HG03060 (cell line): Measurements from ENCODE around the gene SYNPO.

Experiments used
- ATAC-seq: cut with Tn5 transposase; IDR thresholded peaks from one replicate; pipeline ENCODE4 v1.9.1; 2021; ENCODE audit warnings: low read depth, moderate number of reproducible peaks; ENCODE audit not compliant: unreplicated experiment

The SYNPO gene

DNA sequence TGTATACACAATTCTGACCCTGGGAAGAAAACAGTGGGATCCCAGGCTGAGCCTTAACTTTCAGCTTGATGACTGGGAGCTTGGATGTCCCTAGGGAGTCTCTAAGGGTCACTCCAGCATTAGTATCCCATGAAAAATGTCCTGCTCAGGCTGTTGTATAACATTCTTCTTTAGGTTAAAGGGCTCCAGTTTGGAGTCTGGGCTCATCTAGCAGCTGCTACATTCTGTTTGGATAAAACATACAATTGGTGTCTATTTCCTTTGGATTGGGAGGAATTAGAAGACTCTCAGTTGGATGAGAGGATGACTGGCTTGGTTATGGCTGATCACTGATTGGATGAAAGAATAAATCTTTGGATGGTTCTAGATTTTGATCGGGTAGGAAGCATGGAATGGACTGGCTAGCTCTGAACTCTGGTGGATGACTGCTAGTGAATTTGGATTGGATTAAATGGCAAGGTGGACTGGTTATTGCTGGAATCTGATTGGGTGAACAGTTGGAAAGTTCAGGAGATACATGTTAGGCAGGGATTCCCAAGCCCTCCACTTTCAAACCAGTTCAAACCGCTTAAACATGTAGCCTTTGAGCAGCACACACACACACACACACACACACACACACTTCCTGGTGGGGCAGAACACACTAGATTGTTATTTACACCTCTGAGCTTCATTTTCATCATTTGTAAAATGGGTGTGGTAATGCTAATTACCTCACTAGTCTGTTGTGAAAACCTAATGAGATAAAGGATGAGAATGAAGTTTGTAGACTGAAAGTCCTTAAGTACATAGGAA lies 13.5 kb downstream of the SYNPO start:
- ATAC-seq, result no peak

DNA sequence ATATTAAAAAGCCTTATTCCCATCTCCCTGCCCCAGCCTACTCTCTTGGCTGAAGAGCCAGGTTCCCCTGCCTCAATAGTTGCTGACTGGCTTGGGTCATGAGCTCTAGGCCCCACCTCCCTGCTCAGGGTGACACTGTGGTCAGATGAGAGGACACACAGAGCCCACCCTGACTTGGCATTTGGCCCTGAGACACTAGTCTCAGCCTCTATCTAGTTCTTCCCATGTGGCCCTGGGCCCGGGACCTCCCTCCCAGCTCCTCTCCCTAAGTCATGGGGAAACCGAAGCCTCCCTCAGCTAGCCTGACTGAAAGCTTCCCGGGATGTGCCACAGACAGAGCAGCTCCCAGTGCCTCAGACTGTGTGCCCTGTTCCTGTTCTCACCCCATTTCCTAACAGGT lies 14.8 kb downstream of the SYNPO start:
- ATAC-seq, result no peak

DNA sequence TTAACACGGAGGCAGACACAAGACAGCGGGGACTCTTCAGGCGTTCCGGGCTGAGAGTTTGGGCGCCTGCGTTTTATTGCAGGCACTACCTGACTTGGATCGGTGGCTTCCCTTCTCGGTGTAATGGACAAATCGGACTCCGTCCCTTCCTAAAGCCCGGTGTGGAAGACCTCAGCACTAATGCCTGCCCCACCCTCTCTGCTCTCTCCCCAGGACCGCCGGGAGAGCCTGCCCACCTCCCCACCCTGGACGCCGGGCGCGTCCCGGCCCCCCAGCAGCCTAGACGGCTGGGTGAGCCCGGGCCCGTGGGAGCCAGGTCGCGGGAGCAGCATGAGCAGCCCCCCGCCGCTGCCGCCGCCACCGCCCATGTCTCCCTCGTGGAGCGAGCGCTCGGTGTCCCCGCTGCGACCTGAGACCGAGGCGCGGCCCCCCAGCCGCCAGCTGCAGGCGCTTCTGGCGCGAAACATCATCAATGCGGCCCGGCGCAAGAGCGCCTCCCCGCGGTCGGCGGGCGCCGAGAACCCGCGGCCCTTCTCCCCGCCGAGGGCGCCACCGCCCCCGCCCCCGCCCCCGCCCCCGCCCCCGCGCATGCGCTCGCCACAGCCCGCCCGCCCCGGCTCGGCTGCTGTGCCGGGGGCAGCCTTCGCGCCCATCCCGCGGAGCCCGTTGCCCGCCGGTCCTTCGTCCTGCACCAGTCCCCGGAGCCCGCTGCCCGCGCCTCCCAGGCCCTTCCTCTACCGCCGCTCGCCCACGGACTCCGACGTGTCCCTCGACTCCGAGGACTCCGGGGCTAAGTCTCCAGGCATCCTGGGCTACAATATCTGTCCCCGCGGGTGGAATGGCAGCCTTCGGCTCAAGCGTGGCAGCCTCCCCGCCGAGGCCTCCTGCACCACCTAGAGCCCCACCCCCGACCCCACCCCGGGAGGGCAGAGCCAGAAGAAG lies 16.0 kb downstream of the SYNPO start:
- ATAC-seq, result no peak

DNA sequence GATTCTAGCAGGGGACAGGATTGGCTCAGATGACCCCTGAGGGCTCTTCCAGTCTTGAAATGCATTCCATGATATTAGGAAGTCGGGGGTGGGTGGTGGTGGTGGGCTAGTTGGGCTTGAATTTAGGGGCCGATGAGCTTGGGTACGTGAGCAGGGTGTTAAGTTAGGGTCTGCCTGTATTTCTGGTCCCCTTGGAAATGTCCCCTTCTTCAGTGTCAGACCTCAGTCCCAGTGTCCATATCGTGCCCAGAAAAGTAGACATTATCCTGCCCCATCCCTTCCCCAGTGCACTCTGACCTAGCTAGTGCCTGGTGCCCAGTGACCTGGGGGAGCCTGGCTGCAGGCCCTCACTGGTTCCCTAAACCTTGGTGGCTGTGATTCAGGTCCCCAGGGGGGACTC lies 17.7 kb downstream of the SYNPO start:
- no peak for ATAC-seq

DNA sequence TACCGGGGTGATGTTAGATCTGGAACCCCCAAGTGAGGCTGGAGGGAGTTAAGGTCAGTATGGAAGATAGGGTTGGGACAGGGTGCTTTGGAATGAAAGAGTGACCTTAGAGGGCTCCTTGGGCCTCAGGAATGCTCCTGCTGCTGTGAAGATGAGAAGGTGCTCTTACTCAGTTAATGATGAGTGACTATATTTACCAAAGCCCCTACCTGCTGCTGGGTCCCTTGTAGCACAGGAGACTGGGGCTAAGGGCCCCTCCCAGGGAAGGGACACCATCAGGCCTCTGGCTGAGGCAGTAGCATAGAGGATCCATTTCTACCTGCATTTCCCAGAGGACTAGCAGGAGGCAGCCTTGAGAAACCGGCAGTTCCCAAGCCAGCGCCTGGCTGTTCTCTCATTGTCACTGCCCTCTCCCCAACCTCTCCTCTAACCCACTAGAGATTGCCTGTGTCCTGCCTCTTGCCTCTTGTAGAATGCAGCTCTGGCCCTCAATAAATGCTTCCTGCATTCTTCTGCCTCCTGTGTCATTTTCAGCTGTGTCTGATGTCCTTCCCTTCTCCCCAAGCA lies 18.3 kb downstream of the SYNPO start:
- no peak for ATAC-seq

DNA sequence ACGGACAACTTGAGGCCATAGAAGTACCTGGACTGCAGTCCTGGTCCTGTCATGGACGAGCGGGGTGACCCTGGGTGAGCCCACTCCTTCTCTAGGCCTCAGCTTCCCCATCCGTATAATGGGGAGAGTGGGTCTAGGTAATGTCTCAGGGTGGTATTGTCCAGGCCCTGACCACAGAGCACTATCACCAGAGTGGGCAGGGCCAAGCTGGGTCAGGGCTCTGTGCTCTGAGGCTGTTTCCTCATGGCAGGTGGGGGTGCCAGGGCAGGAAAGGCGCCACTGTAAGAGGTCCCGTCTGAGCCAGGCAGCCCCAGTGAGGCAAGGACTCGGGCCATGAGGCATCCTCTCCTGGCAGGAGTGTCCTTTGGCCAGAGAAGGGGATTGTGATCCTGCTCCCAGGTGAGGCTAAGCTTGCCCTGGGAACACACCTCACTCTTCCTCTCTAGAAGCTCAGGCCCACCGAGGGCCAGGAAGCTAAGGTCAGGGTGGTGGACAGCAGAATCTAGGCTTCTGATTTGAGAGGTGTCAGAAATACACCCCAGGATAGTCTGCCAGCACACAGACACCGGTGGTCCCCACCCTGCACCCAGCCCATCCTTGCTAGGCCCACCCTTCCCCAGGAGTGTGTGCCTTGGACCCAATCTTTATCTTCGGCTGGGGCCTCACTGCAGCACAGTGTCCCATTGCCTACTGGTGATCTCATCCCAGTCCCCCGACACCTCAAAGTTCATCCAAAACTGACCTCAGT lies 19.1 kb downstream of the SYNPO start:
- no peak for ATAC-seq

DNA sequence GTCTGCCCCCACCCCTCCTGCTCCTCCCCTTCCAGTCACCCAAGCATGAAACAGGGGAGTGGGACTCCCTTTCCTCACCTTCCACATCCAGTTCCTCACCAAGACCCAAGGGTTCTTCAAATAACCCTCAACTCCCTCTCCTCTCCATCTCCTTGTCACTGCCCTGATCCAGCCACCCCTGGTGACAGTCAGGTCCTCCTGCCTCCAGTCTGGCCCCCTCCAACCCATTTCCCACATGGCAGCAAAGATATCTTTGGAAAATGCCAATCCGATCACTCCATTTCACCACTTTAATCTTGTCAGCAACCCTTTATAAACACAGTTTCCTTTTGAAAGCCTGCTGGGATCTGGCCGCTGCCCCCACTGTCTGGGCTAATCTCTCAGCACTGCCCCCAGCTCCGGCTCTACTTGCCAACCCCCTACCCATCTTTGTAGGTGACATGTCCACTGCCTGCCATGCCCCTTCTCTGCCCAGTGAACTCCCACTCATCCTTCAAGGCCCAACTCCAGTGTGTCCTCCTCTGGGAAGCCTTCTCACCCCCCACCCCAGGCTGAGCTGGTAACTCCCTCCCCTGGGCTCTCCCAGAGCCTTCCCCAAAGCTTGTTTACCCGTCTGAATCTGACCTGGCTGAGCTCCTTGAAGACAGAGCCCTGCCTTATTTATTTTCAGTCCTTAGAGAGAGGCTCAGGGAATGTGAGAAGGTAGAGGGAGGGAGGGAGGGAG lies 19.8 kb downstream of the SYNPO start:
- ATAC-seq, result no peak

DNA sequence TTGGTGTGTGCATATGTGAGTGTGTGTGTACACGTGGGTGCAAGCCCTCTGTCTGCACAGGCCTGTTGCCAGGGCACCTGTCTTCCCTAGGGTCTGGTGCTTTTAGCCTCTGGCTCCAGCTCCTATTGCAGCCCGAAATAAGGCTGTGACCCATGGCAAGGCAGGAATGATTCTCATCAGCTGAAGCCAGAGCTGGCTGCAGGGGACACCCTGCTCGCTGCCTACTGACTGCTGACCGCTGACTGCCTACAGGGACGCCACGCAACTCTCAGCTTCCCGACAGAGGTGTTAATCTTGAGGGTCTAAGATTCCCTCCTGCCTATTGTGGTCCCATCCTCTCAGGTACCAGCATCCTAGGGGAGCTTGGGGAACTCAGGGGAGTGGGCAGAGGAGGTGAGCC lies 20.6 kb downstream of the SYNPO start, which contains the start of gene MYOZ3:
TSS of gene MYOZ3 (plus strand) at position 166 of the 400 bp plus-strand sequence. CDS start 1,691 bp downstream, outside the sequence.
- ATAC-seq, result no peak

DNA sequence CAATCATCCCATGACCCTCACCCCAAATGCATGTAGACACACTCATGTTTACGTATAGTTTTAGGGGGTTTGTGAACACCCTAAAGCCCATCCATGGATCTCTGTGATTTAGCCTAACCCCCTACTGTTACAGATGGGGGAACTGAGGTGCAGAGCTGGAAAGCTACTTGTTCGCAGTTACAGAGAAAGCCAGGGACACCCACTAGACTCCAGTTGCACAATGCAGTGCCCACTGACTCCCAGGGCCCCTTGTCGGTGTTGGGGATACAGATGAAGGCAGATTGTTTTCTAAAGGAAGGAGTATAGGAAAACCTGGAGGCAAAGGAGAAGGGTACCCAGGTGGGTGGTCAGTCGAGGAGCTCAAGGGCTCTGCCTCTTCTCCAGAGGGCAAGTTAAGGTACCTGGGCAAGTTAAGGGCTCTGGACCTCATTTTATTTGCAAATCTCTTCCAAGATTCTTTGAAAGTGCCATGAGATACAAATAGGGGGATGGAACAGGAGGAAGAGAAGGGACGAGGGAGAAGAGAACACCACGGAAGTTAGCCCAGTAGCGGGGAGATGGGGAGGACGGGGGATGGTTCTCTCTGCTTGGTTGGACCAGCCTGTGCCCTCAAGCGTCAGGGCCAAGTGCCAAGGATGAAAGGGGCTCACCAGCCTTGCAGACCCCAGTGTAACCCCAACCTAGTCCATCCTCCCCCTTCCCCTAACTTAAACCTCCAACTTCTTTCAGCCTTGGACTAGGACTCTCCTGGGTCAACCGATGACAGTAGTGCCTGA lies 21.5 kb downstream of the SYNPO start:
- ATAC-seq, result no peak

DNA sequence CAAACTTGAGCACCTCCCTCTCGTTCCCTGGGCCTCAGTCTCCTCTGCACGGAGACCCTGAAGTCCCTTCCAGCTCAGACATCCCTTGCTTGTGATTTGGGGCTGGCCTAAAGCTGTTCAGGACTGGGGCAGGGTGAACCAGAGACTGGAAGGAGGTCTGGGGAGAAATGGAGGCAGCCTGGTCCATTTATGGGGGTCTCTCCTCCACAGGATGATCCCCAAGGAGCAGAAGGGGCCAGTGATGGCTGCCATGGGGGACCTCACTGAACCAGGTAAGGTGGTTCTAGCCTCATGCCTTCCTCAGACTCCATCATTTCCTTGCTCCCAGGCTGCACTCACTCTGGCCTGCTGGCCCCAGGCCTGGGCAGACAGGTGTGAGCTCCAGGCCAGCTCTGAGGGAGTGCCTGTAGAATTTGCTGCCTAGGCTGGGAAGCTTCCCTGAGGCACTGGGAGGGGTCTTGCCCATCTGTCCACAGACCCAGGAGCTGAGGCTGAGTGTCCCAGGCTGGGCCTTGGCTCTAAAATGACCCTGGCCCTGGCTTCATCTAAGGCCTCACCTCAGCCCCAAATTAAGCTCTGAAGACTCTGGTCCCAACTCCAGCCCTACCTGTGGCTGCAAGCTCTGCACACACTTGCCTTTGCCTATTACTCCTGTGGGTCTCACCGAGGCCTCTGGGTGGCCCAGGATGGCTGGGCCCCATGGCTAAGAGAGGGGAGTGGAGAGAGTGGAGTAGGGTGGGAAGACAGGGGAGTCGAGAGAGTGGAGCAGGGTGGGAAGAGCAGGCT lies 22.5 kb downstream of the SYNPO start:
- ATAC-seq, result no peak

DNA sequence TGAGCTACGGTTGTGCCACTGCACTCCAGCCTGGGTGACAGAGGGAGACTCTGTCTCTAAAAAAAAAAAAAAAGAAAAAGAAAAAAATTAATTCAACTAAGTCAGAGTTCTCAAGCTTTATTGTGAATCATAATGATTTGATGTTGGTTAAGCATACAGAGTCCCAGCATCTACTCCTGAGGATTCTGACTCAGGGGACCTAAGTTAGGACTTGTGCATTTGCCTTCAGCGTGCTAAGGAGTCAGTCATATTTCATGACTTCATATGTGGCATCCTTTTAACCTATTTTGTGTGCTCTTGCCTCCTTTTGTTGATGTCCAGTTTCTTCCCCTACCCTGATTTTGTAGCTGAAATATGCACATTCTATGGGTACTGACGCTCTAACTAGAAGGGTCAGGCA lies 23.5 kb downstream of the SYNPO start:
- no peak for ATAC-seq

DNA sequence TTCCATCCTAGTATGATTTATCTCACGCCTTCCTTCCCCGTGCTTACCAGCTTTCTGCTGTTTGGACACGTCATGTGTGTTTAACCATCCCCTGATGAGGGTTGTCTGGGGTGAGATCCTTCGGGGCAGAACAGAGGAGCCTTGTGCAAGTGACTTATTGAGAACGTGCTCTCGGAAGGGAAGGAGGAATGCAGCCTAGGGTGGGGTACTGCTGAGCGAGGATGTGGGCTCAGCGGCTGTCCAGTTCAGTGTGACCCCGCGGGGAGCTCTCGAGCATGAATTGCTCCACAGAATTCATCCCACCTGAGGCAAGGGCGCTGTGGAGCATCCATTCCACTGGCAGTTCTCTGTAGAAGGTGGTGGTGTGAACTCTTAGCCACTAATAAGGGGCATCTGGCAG lies 24.6 kb downstream of the SYNPO start:
- ATAC-seq, result no peak

DNA sequence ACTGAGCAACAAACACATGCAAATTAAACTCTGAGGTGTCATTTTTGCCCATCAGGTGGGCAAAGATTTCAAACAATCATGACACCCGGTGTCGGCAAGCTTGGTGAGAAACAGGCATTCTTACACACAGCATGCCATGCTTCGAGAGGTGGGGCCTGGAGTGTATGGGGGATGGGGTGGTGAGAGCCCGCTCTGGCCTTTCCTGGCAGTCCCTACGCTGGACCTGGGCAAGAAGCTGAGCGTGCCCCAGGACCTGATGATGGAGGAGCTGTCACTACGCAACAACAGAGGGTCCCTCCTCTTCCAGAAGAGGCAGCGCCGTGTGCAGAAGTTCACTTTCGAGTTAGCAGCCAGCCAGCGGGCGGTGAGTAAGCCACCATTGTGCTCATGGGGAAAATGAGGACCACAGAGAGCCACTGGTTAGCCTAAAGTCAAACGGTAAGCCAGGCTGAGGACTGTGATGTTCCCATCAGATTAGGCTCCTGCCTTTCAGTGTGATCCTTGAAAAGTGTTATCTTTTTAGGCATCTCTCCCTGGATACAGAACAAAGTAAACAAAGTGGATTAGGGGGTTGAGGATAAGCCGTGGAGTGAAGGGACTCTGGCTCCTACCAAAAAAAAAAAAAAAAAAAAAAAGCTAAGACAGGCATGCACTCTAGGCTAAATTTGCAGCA lies 30.0 kb downstream of the SYNPO start:
- ATAC-seq, result no peak

DNA sequence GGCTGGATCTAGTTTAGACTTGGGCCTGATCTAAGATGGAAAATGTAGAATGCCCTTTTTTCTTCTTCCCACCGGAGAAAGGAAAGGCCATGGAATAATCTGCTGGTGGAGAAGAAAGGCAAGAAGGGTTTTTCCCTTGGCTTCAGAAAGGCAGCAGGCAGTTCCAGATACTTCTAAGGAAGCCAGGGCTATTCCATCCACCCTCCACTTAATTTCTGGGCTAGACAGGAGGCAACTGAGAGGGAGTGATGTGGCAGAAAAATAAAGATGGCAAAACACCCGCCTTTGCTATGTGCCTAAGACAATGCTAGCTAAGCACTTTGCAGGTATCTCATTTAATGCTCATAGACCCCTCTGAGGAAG lies 30.5 kb downstream of the SYNPO start:
- no peak for ATAC-seq

DNA sequence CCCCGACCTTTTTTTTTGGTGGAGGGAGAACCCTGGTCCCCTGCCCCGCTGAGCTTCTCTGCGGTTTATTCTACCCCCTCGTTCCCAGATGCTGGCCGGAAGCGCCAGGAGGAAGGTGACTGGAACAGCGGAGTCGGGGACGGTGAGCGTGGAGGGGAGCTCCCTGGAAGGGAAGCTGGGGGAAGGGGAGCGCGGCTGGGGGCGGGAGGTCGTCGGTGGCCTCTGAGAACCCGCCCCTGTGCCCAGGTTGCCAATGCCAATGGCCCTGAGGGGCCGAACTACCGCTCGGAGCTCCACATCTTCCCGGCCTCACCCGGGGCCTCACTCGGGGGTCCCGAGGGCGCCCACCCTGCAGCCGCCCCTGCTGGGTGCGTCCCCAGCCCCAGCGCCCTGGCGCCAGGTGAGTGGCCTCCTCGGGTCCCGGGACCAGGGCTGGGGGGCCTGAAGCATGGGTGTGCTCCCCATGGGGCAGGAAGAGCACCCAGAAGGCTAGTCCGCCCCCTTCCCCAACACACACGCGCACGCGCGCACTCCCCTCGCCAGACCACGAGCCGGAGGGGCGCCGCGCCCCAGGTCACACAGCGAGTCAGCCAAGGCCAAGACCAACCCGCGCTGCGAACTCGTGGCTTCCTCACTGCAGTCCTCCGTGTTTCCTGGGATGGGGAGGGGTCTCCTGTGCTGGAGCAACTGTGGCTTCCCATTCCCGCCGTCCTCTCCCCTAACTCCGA lies 31.2 kb downstream of the SYNPO start:
- ATAC-seq, result no peak

DNA sequence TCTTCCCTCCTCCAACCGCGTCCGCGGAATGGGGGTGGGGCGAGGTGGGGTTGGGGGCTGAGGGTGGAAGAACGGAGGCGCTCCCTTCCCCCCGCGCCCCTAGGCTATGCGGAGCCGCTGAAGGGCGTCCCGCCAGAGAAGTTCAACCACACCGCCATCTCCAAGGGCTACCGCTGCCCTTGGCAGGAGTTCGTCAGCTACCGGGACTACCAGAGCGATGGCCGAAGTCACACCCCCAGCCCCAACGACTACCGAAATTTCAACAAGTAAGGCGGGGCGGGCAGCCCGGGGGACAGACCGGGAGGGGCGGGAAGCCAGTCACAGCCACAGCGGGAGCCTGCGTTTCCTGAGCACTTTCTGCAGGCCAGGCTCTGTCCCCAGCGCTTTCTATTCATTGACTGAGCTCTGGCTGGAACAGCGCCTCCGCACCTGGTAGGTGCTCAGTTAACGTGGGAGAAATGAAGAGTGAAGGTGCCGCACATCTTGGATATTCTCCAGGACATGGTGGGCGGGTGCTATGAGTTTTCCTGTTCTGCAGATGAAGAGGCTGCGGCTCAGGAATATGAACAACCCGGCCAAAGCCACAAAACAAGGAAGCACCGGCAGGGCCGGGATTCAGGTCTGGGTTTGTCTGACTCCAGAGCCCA lies 31.9 kb downstream of the SYNPO start:
- ATAC-seq, result no peak

DNA sequence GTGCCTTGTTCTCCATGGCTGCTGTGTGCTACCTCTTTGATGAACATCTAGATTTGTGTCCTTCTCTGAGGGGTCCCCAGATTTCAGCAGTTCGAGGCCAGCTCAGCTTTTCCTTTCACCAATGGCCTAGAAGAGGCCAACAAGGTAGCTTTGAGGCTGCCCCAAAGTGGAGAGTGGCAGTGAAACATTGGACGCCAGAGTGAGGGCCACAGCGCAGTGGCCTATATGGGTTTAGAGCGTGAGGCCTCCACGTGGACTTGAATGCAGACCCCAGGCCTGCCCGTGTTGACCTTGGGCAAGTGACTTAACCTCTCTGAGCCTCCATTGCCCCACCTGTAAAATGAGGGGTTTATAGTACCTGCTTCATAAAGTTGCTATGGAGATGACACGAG lies 32.4 kb downstream of the SYNPO start:
- ATAC-seq, result no peak
